Epithelial cell of prostate (primary cell): ENCODE data around the gene ADAMTS12.

Experiments used
- DNase-seq: peaks from one replicate; pipeline ENCODE4 v3.0.0-alpha.2; 2011; ENCODE audit warnings: low read depth, low spot score
- H3K27ac ChIP-seq: fragments of 450-650 bp; 2 replicates; pipeline ENCODE4 v1.5.1; 2017; ENCODE audit warnings: mild to moderate bottlenecking

Gene ADAMTS12

GRCh38 chr5:33725806-33726205 is 166.0 kb downstream of the ADAMTS12 start:
- DNase-seq, result no peak
- no peak overlapping the region for H3K27ac ChIP-seq

DNA sequence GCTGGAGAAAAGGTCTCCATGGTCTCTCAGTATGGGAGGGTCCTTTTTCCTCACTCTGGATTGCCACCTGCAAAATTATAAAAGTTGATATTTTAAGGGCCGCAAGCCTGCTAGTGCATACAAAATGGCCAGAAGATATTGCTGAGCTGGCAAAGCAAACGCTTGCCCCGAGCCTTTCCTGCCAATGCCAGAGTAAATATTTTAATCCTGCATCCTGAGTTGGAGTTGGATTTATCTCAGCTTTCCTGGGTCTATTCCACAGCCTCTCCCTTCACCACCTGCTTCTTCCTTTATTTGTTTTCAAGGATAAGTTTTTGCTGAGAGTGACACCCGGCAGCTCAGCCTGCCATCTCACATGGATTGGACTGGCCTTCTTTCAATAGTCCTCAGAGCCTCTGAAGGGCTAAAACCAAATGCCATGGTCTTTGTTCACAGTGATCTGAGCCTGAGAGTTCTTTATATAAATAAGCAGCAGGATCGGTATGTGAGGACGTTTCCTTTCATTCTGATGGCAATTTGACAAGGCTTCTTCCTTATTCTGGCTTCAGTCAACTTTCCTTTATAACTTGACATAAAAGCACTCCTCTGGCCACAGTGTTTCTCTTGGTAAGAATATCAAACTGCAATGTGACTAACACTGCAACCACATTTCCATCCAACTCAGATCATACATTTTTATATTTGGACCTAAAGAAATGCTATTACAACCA is 170.1 kb downstream of the ADAMTS12 start:
- no peak overlapping the region for H3K27ac ChIP-seq
- no peak for DNase-seq

DNA sequence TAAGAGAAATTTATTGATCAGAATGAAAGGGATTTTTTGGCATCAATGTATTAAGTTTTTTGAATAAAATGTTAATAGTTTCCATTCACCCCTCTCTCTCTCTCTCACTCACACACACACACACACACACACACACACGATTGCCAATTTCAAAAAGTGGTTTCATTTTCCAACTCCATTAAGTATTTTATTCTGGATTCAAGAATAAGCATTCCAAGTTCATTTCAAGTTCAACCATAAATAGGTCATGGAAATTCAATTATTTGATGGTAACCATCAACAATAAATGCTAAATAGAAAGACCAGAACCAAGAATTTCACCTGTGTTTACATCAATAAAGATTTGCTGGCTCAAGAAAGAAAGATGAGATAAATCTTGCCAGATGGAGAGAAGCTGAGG is 171.6 kb downstream of the ADAMTS12 start:
- no peak overlapping the region for H3K27ac ChIP-seq
- DNase-seq, result no peak

DNA sequence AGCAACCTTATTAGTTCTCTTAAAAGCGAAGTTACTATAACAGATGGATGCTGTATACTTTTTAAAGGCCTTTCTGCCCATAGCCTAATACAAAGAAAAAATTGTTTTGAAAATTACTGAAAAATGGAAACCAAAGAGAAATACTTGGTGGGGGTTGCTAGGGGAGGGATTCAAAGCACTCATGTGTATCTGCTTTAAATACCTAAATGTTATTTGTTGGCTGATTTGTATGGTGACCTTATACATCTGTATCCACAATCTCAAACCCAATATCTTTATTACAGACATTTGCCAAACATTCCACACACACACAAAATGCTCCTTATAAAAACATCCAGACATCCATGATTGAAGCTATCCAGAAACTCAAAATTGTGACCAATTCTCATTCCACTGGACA is 172.0 kb downstream of the ADAMTS12 start:
- no peak overlapping the region for H3K27ac ChIP-seq
- DNase-seq, result no peak

- DNase-seq, result no peak
- no peak overlapping the region for H3K27ac ChIP-seq
These were observed 176.1 kb downstream of the ADAMTS12 start for GRCh38 chr5:33715661-33716060.

- DNase-seq, result no peak
- H3K27ac ChIP-seq, result no peak overlapping the region
These were observed 178.5 kb downstream of the ADAMTS12 start for GRCh38 chr5:33713136-33713765.

GRCh38 chr5:33712664-33713063 is 179.1 kb downstream of the ADAMTS12 start:
- no peak overlapping the region for H3K27ac ChIP-seq
- DNase-seq, result no peak

- H3K27ac ChIP-seq, result no peak overlapping the region
- DNase-seq, result no peak
These were observed 180.6 kb downstream of the ADAMTS12 start for GRCh38 chr5:33711094-33711679.

GRCh38 chr5:33702867-33703266 is 188.9 kb downstream of the ADAMTS12 start:
- no peak for DNase-seq

DNA sequence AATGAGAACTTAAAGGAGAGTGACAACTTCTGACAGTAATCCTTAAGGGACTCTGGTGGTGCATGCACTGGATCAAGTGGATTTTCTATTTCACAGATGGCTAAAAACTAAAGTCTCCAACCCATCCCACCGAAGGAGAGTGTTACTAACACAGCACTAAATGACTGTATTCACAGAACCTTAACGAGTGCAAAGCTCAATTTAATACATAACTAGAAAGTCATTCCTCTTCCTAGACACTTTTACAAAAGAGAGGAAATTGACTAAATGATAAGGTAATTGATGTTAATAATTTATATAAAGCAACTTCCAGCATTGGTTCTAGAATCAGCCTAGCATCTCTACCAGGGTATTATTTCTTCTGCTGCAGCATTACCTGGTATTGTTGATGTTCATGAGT is 189.8 kb downstream of the ADAMTS12 start:
- no peak overlapping the region for H3K27ac ChIP-seq
- DNase-seq, result no peak

More at GRCh38 chr5:33702867-33703266, 188.9 kb downstream of the ADAMTS12 start:
- no peak overlapping the region for H3K27ac ChIP-seq

DNA sequence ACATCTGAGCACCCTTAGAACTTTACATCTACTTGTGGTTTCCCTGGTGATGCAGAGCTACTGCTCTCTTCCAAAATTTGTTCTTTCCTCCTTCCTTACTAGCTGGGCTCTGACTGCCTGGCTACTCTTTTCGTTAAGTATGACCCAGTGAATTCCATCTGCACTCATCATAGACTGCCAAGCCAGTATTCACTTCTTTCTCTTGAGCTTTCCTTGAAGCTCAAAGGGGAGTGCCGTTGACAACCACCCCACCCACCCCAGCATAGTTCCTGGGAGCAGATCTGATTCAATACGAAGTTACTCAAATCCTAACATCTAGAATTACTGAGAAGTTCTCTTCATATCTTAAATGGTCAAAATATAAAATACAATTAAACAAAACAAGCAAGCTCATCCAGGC is 190.5 kb downstream of the ADAMTS12 start:
- no peak overlapping the region for H3K27ac ChIP-seq

GRCh38 chr5:33696411-33696810 is 195.4 kb downstream of the ADAMTS12 start:
- no peak overlapping the region for H3K27ac ChIP-seq
- DNase-seq, result no peak

More for the DNA sequence above, 190.5 kb downstream of the ADAMTS12 start:
- no peak for DNase-seq

DNA sequence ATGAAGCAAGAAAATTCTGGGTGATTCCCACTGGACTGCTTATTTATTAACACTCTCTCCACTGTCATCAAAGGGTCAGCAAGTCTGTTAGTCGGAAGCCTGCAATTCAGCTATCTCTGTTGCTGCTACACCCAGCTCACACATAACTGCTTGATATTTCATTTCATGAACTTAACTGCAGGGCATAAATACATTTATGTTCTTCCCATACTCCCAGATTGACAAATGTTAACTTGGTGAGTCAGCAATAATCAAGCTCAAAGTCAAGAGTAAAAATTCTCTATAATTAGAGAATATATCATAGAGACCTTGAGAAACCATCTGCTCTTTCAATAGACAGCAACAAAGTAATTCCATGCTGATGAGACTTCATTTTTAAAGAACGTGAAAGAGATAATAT is 198.8 kb downstream of the ADAMTS12 start:
- H3K27ac ChIP-seq, result no peak overlapping the region
- no peak for DNase-seq

- no peak overlapping the region for H3K27ac ChIP-seq
- DNase-seq, result no peak
These were observed 199.9 kb downstream of the ADAMTS12 start for GRCh38 chr5:33691856-33692255.

DNA sequence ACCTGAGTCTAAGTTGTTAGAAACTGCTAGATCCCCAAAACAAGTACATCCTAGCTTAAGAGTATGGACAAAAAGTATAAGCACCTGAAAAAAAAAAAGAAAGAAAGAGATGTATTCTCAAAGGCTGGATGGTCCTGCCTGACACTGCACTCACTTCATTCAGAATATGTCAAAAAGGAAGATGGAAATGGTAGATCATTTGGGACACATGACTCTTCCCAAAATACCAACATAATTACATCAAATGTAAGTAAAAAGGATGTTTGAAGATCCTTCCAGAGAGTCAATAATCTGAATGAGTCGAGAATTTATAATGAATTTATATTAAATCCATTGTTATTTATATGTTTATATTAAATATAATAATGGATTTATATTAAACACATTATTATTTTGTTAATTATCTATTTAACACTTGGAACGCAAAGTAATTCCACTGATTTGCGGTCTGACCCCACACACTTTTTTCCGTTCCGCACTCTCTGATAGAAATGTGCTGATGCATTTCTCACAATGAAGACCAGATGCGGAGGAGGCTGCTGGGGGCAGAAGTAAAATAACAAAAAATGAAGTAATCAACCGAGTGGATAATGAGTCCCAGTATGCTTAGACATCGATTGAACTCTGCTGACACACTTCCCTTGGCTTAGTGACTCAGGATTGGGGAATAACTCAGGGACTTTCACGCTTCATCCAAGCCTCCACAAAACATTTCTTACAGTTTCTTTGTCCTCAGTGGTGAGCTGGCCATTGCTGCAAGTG is 201.2 kb downstream of the ADAMTS12 start:
- no peak for DNase-seq
- no peak overlapping the region for H3K27ac ChIP-seq

DNA sequence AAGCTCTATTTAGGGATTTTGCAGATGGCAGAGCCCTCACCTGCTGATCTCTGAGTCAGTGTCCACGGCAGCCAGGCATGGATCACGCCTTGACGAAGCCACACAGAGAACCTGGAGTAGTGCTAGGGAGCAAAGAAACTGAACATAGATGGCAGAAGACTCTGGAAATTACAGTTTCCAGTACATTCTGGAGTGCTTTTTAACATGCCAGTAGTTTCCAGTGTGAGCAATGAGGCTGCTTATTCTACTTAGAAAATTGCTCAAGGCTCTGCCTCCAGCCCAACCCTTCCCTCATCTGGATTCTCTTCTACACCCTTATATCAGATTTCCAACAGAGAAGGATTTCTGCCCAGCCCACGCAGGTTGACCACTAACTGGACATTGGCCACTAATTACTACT is 203.3 kb downstream of the ADAMTS12 start:
- DNase-seq, result no peak
- no peak overlapping the region for H3K27ac ChIP-seq

DNA sequence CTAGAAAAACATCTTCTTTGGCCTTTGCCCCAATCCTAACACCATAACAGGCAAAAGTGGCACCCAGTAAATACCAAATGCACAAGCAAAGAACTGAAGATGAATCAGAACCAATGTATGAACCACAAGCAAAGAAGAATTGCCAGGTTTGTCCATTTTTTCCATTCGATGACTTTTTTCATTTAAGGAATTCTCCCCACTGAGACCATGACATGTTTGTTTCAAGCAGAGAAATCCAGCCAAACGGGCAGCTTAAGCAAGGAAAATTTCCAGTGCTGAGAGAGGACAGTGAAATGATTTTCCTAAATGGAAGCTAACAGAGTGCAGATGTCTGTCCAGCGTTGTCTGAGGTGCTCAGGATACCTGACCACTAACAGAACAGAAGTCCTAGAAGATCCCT is 203.7 kb downstream of the ADAMTS12 start:
- no peak overlapping the region for H3K27ac ChIP-seq
- DNase-seq, result no peak

- DNase-seq, result no peak
- H3K27ac ChIP-seq, result no peak overlapping the region
These were observed 205.7 kb downstream of the ADAMTS12 start for GRCh38 chr5:33685873-33686755.

DNA sequence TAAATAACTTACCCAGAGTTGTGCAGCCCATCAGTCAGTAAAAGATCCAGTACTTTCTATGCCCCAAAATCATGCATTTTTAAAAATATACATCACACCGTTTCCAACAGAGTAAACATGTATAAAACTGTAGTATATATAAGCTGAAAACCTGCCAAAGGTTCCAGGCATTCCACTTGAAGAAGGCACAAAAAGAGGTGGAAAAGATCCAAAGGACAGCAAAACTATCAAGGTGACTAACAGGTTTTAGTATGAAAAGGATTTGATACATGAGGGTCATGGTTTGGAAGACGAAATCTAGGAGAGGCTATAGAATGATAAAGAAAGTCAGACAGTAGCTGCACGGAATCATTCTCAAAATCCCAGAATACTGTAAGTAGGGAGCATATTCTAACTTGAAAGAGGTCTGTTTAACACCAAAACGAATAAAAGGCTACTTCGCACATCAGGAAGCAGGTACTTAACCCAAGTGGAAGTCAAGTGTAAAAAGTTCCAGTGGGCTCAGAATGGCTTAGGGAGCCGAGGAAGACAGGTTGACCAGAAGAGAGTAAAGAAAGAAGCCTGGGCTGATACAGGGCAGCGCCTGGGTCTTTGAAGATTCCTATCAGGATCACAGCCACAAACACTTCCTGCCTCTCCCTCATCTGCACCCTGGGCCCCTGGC is 207.2 kb downstream of the ADAMTS12 start:
- DNase-seq, result no peak
- no peak overlapping the region for H3K27ac ChIP-seq
